ENCODE results near the gene ROR2. TPM values are rescaled to one million over a fixed set of nuclear protein-coding genes. Genes with fewer than 3 reads are reported as not detected.
A peak's percentile ranks its signal among the peaks of the same experiment; 100 is the strongest.

Gene ROR2
- total RNA-seq, 1 donor, result 3.0 TPM

GRCh38 chr9:91783411-91783810 lies 166.6 kb downstream of the ROR2 start:
- TF ChIP-seq CTCF (IDR thresholded peaks at IDR 0.05; ENCODE audit: insufficient read depth, low read depth, low read length), result no peak
- no peak overlapping the region for H3K4me3 ChIP-seq (ENCODE audit: low read depth, low read length)
- no peak for DNase-seq (ENCODE audit: low read depth)

GRCh38 chr9:91782708-91783214 lies 167.3 kb downstream of the ROR2 start:
- no peak for TF ChIP-seq CTCF (IDR thresholded peaks at IDR 0.05; ENCODE audit: insufficient read depth, low read depth, low read length)
- H3K4me3 ChIP-seq (ENCODE audit: low read depth, low read length), result no peak overlapping the region
- no peak for DNase-seq (ENCODE audit: low read depth)

GRCh38 chr9:91781906-91782305 lies 168.1 kb downstream of the ROR2 start:
- TF ChIP-seq CTCF (IDR thresholded peaks at IDR 0.05; ENCODE audit: insufficient read depth, low read depth, low read length), result no peak
- DNase-seq (ENCODE audit: low read depth), result no peak
- no peak overlapping the region for H3K4me3 ChIP-seq (ENCODE audit: low read depth, low read length)

- no peak overlapping the region for H3K4me3 ChIP-seq (ENCODE audit: low read depth, low read length)
- DNase-seq (ENCODE audit: low read depth), result no peak
- no peak for TF ChIP-seq CTCF (IDR thresholded peaks at IDR 0.05; ENCODE audit: insufficient read depth, low read depth, low read length)
Observed at GRCh38 chr9:91781116-91781515, 168.9 kb downstream of the ROR2 start.

- no peak for TF ChIP-seq CTCF (IDR thresholded peaks at IDR 0.05; ENCODE audit: insufficient read depth, low read depth, low read length)
- no peak overlapping the region for H3K4me3 ChIP-seq (ENCODE audit: low read depth, low read length)
- peak; percentile 45 for DNase-seq (ENCODE audit: low read depth)
Observed at GRCh38 chr9:91778031-91778430, 172.0 kb downstream of the ROR2 start.

GRCh38 chr9:91777292-91777830 lies 172.7 kb downstream of the ROR2 start:
- H3K4me3 ChIP-seq (ENCODE audit: low read depth, low read length), result no peak overlapping the region
- DNase-seq (ENCODE audit: low read depth), result peak; percentile 91
- TF ChIP-seq CTCF (IDR thresholded peaks at IDR 0.05; ENCODE audit: insufficient read depth, low read depth, low read length), result no peak

All from fibroblast of villous mesenchyme (primary cell).